Astrocyte of the spinal cord (primary cell): ENCODE data around the gene SMG6.

ENCODE experiments used
- DNase-seq: peaks from one replicate; pipeline ENCODE4 v3.0.0; 2011; ENCODE audit warnings: low read depth, low spot score
- H3K4me3 ChIP-seq: 2 replicates; pipeline ENCODE4 v1.5.1; 2011; ENCODE audit warnings: low read depth, mild to moderate bottlenecking, low read length, moderate library complexity
- CTCF ChIP-seq: IDR thresholded peaks from 2 replicates; pipeline ENCODE4 v1.5.1; 2012; ENCODE audit warnings: low read depth, mild to moderate bottlenecking, low read length, inconsistent platforms
- in situ Hi-C: cut with HindIII; loops from 2 replicates; pipeline ENCODE4 v1.10.0; 2017; ENCODE audit warnings: low sequenced_read_pairs

Gene SMG6

GRCh38 chr17:2176499-2177169 lies 127.0 kb downstream of the SMG6 start:
- no peak for TF ChIP-seq CTCF
- no peak overlapping the region for H3K4me3 ChIP-seq
- in situ Hi-C loops = loop anchor here (10.0 kb wide), 1 partner anchor 112 kb away; no protein-coding TSS in a partner anchor
- no peak for DNase-seq

DNA sequence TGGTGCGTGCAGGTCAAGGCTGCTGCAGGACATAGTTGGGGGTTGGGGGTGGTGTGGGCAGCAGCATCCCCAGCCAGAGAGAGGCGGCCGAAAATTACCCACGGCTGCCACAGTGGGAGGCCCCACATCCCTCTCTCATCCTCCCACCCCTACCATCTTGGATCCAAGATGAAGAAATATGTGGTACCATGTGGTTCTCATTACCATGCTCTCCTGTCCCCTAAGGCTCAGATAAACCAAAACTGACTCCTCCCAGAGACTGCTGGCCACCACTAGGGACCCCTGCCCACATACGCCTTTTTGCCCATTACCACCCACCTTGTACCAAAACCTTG lies 128.3 kb downstream of the SMG6 start:
- in situ Hi-C loops = loop anchor here (10.0 kb wide), 1 partner anchor 110 kb away; no protein-coding TSS in a partner anchor
- TF ChIP-seq CTCF = no peak
- no peak for DNase-seq
- H3K4me3 ChIP-seq = no peak overlapping the region

GRCh38 chr17:2174468-2175293 lies 128.9 kb downstream of the SMG6 start:
- peak; percentile 96 for DNase-seq
- peak; percentile 15 for TF ChIP-seq CTCF
- no peak overlapping the region for H3K4me3 ChIP-seq

DNA sequence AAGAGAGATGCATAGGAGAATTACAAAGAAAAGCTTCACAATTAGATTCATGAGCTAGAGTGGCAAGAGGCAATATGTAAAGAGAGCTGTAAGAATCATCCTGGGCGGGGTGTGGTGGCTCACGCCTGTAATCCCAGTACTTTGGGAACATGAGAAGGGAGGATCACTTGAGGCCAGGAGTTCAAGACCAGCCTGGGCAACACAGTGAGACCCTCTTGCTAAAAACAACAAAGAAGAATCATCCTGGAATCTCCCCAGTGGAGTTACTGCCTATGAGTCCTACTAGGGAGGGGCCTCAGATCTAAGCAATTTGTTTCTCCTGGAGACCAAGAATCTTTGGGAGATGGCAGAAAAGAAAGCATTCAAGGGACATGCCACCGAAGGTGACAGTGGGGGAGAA lies 129.6 kb downstream of the SMG6 start:
- H3K4me3 ChIP-seq = no peak overlapping the region
- in situ Hi-C loops = loop anchor here (10.0 kb wide), 1 partner anchor 109 kb away; no protein-coding TSS in a partner anchor
- peak; percentile 80 for DNase-seq
- TF ChIP-seq CTCF = no peak

More at GRCh38 chr17:2174468-2175293, 128.9 kb downstream of the SMG6 start:
- in situ Hi-C loops = loop anchor here (10.0 kb wide), 1 partner anchor 110 kb away; no protein-coding TSS in a partner anchor

DNA sequence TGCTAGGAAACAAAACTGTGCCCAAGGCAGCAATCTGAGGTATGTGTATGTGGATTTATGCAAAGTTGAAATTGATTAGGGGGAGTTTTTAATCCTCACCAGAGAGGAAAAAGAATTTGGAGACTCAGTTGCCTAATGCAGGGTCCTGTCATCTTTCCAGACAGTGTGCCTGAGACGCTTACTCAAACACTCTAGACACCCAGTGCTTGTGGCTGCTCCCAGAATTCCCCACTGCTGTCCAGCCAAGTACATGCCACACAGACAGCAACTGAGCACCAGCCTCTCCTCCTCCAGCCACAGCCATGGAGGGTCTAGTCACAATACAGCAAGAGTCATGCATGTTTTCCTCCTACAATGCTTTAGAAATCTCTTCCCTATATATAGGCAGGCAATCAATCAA lies 130.6 kb downstream of the SMG6 start:
- no peak overlapping the region for H3K4me3 ChIP-seq
- no peak for TF ChIP-seq CTCF
- in situ Hi-C loops = loop anchor here (10.0 kb wide), 1 partner anchor 108 kb away; no protein-coding TSS in a partner anchor
- peak; percentile 37 for DNase-seq

DNA sequence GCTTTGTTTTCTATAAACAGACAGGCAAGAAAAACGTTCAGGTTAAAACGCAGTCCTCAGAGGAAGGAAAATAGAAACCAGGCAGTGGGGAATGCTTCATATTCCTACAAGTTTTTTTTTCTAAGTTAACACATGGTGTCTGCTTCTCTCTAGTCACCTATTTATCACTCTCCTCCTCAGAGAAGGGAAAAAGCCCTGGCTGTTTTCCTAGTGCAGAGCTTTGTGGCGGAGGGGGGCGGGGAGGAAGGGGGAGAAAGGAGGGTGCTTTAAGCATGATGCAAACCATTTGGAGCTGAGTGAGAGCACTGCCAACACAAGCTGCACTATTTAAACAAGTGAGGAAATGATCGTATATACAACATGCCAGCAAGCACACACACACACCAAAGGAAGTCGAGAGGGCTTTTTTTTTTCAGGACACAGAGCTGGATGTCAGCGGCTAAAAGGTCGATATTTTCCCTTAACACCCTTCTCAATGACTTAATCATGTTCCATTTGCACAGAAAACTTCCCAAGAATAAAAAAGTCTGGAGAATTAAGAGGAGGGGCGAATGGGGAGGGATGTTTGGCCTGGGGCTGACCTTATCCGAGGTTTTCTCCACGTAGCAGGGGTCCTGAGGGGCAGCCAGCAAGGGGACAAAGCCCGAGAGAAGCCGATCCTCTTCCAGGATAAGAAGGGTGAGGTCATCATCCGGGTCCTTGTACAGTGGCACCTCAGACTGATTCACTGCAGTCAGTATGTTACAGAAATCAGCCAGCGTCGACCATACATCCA lies 131.3 kb downstream of the SMG6 start:
- H3K4me3 ChIP-seq = no peak overlapping the region
- DNase-seq = peak; percentile 99
- TF ChIP-seq CTCF = no peak
- in situ Hi-C loops = loop anchor here (10.0 kb wide), 1 partner anchor 107 kb away; no protein-coding TSS in a partner anchor
